ENCODE data around the gene MIEF2. TPM values are rescaled to one million over a fixed set of nuclear protein-coding genes. Genes with fewer than 3 reads are reported as not detected.

Gene MIEF2
- total and polyA plus RNA-seq, 3 experiments from 2014 or later, result 5.5 to 14.1 (median 5.6) TPM

DNA sequence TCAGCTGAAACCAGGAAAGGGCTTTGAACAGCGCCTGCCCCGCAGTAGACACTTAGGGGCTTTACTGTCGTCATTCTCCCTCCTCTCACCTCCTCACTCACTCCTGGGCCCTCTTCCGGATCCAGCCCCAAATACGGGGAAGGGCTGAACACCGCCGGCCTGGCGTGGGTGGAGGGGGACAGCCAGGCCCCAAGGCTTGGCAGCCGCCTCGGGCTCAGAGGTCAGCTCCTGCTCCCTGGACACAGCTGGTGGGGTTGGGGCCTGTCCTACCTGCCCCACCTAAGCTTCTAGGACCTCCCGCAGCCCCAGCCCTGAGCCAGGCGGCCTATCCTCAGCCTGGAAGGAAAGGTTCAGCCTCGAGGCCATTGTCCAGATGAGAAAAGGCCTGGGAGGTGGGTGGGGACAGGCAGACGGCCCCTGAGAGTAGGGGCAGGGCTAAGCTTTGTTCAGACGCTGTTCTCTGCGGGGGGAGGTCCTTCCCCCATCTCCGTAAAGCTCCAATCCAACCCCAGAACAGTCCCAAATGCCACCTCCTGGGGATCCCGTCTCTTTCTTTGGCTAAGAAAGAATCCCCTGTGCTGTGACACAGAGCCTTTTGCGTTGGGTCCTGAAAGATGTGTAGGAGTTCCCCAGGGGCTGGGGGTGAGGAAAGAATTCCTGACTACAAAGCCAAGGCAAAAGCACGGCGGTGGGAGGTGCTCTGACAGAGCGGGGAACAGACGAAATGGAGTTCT lies 35.9 kb upstream of the MIEF2 start:
- POLR2A ChIA-PET, result no interaction called here

DNA sequence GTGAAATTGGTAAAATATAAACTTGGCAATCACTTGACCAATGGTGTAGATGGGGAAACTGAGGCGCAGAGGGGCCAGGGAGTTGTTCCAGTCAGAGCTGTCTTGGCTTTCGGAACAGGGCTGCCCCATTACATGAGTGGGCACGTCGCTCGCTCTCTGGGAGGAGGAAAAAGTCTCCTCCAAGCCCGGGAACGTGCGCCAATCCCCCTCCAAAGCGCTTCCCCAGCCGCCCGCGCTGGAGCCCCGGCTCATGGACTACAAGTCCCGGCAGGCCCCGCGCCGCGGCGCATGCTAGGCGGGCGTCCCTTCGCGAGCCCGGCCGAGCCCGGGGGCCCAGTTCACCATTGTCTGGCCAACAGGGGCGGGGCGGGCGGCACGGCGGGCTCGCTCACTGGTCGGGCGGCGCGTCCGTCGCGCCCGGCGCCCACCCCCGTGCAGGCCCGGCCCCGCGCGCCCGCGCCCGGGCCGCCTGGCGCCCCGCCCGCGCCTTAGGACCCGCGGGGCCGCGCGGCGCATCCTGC lies 35.3 kb upstream of the MIEF2 start, which contains the start of gene LLGL1:
Gene LLGL1, plus strand, starts transcription at position 515 of the 521 bp plus-strand sequence. CDS start 48 bp downstream, outside the sequence.
- Histone ChIP-seq H3K27me3 (ENCODE audit: insufficient read depth, low read length, poor library complexity, severe bottlenecking) (no peaks in the 10 kb centered on the region), H3K36me3 (ENCODE audit: insufficient read depth, low read length) (no peaks in the 10 kb centered on the region), H3K4me3 (ENCODE audit: low read length) (peak within 1 kb of the TSS; percentile 72), H3K9me3 (ENCODE audit: low read length) (no peaks in the 10 kb centered on the region), H3K4me1 (ENCODE audit: insufficient read depth, low read length) (peaks cover 18% of the 10 kb centered on the region), H3K27ac (ENCODE audit: low read depth, low read length) (peak within 1 kb of the TSS; percentile 38)
- Mint-ChIP-seq H3K4me3 (peak within 1 kb of the TSS; percentile 95 to 100 (median 97)), H3K9me3 (no peaks in the 10 kb centered on the region), H3K27me3 (no peaks in the 10 kb centered on the region), H3K27ac (peak within 1 kb of the TSS; percentile 57 to 99 (median 93)), H3K4me1 (peaks cover 22 to 42% (median 27%) of the 10 kb centered on the region in 3 donors), H3K36me3 (peaks cover 0 to 4% (median 0%) of the 10 kb centered on the region in 3 donors)
- POLR2A ChIA-PET, result interaction anchor here (0.9 to 1.2 kb wide), 3 partner anchors 22 to 42 kb away, joined by 3 to 4 read pairs (median 3); partner anchors contain the start of gene ALKBH5
- CTCF ChIA-PET, result interaction anchor here (1.5 kb wide), 1 partner anchor 10 kb away, joined by 4 read pairs; no protein-coding TSS in a partner anchor
- DNase-seq, result peak; percentile 95 to 96 (median 96)

More for the DNA sequence above, 35.9 kb upstream of the MIEF2 start:
- Mint-ChIP-seq H3K9me3 (no peaks in the 10 kb centered on the region), H3K27me3 (no peaks in the 10 kb centered on the region), H3K36me3 (peaks cover 0 to 4% (median 0%) of the 10 kb centered on the region in 3 donors), H3K4me1 (peaks cover 22 to 39% (median 27%) of the 10 kb centered on the region in 3 donors), H3K27ac (peak overlapping the region in 5 of 8 donors; percentile 51 to 93 (median 72)), H3K4me3 (peak overlapping the region in 6 of 7 donors; percentile 13 to 70 (median 54))
- H3K36me3 ChIP-seq (ENCODE audit: insufficient read depth, low read length), result no peaks in the 10 kb centered on the region
- no peak for DNase-seq
- CTCF ChIA-PET, result interaction anchor here (1.4 to 1.5 kb wide), 2 partner anchors 9 to 10 kb away, joined by 4 read pairs; no protein-coding TSS in a partner anchor
- H3K27ac ChIP-seq (ENCODE audit: low read depth, low read length), result no peak overlapping the region
- peak overlapping the region; percentile 45 for H3K4me3 ChIP-seq (ENCODE audit: low read length)
- H3K4me1 ChIP-seq (ENCODE audit: insufficient read depth, low read length), result peaks cover 18% of the 10 kb centered on the region
- no peaks in the 10 kb centered on the region for H3K27me3 ChIP-seq (ENCODE audit: insufficient read depth, low read length, poor library complexity, severe bottlenecking)
- H3K9me3 ChIP-seq (ENCODE audit: low read length), result no peaks in the 10 kb centered on the region

DNA sequence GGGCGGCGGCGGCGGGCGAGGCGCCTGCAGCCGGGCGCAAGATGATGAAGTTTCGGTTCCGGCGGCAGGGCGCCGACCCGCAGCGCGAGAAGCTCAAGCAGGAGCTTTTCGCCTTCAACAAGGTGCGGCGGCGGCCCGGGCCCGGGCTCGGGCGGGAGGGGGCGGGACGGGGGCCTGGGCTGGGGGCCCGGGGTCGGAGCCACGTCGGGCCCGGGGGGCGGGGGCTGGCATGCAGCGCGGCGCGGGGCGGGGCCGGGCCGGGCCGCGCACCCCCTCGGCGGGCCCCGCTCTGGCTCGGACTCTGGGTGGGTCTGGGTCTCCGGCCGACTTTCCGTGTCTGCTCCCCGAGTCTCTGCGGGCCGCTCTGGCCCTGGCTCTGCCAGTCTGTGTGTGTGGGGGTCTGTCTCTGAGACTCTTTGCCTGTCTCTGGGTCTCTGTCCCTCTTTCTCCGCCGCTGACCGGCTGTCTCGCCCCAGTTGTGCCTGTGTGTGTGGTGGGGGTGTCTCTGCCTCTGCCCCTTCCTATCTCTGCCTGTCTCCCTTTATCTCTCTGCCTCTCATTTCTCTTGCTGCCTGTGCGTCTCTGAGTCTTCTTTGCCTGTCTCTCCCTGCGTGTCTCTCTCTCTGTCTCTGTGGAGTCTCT lies 34.7 kb upstream of the MIEF2 start:
- H3K27ac Mint-ChIP-seq, result peak overlapping the region; percentile 57 to 99 (median 92)
- H3K27me3 ChIP-seq (ENCODE audit: insufficient read depth, low read length, poor library complexity, severe bottlenecking), result no peaks in the 10 kb centered on the region
- POLR2A ChIA-PET, result interaction anchor here (0.9 to 1.2 kb wide), 3 partner anchors 22 to 43 kb away, joined by 3 to 4 read pairs (median 3); partner anchors contain the start of gene ALKBH5

DNA sequence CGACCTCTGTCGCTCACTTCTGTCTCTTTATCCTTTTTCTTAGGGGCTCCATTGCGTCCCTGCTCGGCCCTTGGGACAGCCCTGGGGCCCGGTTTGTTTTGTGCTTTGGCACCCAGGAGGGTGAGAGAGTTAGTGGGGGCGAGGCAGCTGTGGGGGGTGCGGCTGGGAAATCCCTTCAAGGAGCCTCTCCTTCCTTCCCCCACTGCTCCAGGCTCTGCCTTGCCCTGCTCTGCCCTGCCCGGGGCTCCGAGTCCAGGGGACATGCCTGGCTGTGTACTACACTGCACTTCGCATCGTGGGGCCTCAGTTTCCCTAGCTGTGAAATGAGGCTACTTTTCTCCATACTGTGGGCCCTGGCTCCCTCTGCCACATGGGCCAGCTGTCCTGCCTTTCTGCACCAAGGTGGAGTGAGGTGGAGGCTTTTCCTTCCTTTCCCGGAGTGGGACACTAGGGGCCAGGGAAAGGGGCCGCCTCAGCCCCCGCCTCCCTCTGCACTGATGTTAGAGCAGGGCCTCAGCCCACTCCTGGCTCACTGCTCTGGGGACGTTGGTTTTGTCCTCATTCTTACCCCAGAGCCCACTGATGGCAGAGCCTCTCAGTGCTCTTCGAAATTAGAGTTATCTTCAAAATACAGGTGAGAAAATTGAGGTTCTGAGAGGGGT lies 34.0 kb upstream of the MIEF2 start:
- ChIA-PET POLR2A (interaction anchor here (1.2 kb wide), 1 partner anchor 21 kb away, joined by 4 read pairs; no protein-coding TSS in a partner anchor), CTCF (interaction anchor here (1.0 kb wide), 1 partner anchor 10 kb away, joined by 3 read pairs; no protein-coding TSS in a partner anchor)
- Histone ChIP-seq H3K4me3 (ENCODE audit: low read length) (peak overlapping the region; percentile 72), H3K27ac (ENCODE audit: low read depth, low read length) (peak overlapping the region; percentile 38), H3K36me3 (ENCODE audit: insufficient read depth, low read length) (no peaks in the 10 kb centered on the region), H3K27me3 (ENCODE audit: insufficient read depth, low read length, poor library complexity, severe bottlenecking) (no peaks in the 10 kb centered on the region), H3K4me1 (ENCODE audit: insufficient read depth, low read length) (peaks cover 18% of the 10 kb centered on the region), H3K9me3 (ENCODE audit: low read length) (no peaks in the 10 kb centered on the region)
- Mint-ChIP-seq H3K9me3 (no peaks in the 10 kb centered on the region), H3K27me3 (no peaks in the 10 kb centered on the region), H3K27ac (peak overlapping the region; percentile 57 to 99 (median 92)), H3K36me3 (peaks cover 0 to 4% (median 0%) of the 10 kb centered on the region in 3 donors), H3K4me1 (peaks cover 22 to 42% (median 27%) of the 10 kb centered on the region in 3 donors), H3K4me3 (peak overlapping the region; percentile 95 to 100 (median 97))
- no peak for DNase-seq

More for the DNA sequence above, 34.7 kb upstream of the MIEF2 start:
- CTCF ChIA-PET, result interaction anchor here (1.0 kb wide), 1 partner anchor 9 kb away, joined by 3 read pairs; no protein-coding TSS in a partner anchor
- H3K4me3 ChIP-seq (ENCODE audit: low read length), result peak overlapping the region; percentile 72
- DNase-seq, result peak in 1 of 5 donors; percentile 23
- Mint-ChIP-seq H3K4me3 (peak overlapping the region; percentile 95 to 100 (median 97)), H3K36me3 (peaks cover 0 to 4% (median 0%) of the 10 kb centered on the region in 3 donors), H3K4me1 (peaks cover 22 to 42% (median 27%) of the 10 kb centered on the region in 3 donors), H3K9me3 (no peaks in the 10 kb centered on the region), H3K27me3 (no peaks in the 10 kb centered on the region)
- peak overlapping the region; percentile 38 for H3K27ac ChIP-seq (ENCODE audit: low read depth, low read length)
- no peaks in the 10 kb centered on the region for H3K36me3 ChIP-seq (ENCODE audit: insufficient read depth, low read length)
- peaks cover 18% of the 10 kb centered on the region for H3K4me1 ChIP-seq (ENCODE audit: insufficient read depth, low read length)
- H3K9me3 ChIP-seq (ENCODE audit: low read length), result no peaks in the 10 kb centered on the region

DNA sequence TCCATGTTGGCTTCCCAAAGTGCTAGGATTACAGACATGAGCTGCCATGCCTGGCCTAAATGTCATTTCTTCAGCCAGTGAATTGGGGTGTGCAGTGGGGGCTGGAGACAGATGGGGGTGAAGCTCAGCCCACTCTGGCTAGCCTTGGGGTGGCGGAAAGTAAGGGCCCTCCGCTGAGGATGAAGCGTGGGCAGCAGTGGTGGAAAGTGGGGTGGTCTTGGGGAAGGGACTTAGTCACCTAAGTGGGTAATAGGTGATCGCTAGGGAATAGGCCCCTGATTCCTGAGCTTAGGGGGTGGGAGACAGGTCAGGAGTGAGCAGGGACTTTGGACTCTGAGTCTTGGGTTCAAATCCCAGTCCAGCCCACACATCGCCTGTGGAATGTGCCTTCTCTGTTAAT lies 32.8 kb upstream of the MIEF2 start:
- DNase-seq, result no peak
- H3K27me3 Mint-ChIP-seq, result no peaks in the 10 kb centered on the region
- H3K9me3 ChIP-seq (ENCODE audit: low read length), result no peaks in the 10 kb centered on the region
- H3K4me1 Mint-ChIP-seq, result peaks cover 22 to 42% (median 27%) of the 10 kb centered on the region in 3 donors
- H3K27me3 ChIP-seq (ENCODE audit: insufficient read depth, low read length, poor library complexity, severe bottlenecking), result no peaks in the 10 kb centered on the region
- no peak overlapping the region for H3K4me3 ChIP-seq (ENCODE audit: low read length)
- H3K36me3 Mint-ChIP-seq, result peaks cover 0 to 9% (median 0%) of the 10 kb centered on the region in 3 donors
- no peaks in the 10 kb centered on the region for H3K9me3 Mint-ChIP-seq
- H3K27ac ChIP-seq (ENCODE audit: low read depth, low read length), result no peak overlapping the region
- H3K27ac Mint-ChIP-seq, result peak overlapping the region in 7 of 8 donors; percentile 8 to 78 (median 50)
- peak overlapping the region in 6 of 7 donors; percentile 12 to 97 (median 32) for H3K4me3 Mint-ChIP-seq
- ChIA-PET POLR2A (no interaction called here), CTCF (no interaction called here)
- no peaks in the 10 kb centered on the region for H3K36me3 ChIP-seq (ENCODE audit: insufficient read depth, low read length)
- H3K4me1 ChIP-seq (ENCODE audit: insufficient read depth, low read length), result peaks cover 18% of the 10 kb centered on the region

DNA sequence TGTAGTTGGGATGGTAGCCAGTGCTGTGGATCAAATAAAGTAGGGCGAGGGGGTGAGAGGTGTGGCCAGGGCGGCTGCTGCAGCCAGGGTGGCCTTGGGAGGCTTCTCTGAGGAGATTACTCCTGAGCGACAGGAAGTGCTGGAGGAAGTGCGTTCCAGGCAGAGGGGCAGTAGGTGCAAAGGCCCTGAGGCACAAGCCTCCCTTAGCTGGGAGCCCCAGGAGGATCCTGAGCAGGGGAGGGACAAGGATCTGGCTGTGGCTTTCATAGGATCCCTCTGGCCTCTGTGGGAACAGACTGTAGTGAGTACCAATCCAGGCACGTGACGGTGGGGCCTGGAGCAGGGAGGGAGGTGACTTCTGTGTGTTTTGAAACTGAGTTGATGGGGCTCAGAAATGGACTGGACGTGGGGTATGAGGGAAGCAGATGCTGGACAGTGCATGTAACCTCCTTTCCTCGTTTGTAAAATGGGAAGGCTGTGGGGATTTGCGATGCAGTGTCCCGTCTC lies 32.2 kb upstream of the MIEF2 start:
- Mint-ChIP-seq H3K27me3 (no peaks in the 10 kb centered on the region), H3K4me1 (peaks cover 22 to 42% (median 27%) of the 10 kb centered on the region in 3 donors), H3K9me3 (no peaks in the 10 kb centered on the region), H3K27ac (peak overlapping the region in 6 of 8 donors; percentile 14 to 78 (median 49)), H3K4me3 (peak overlapping the region in 3 of 7 donors; percentile 24 to 77 (median 37)), H3K36me3 (peaks cover 0 to 12% (median 0%) of the 10 kb centered on the region in 3 donors)
- ChIA-PET CTCF (no interaction called here), POLR2A (no interaction called here)
- Histone ChIP-seq H3K9me3 (ENCODE audit: low read length) (no peaks in the 10 kb centered on the region), H3K27me3 (ENCODE audit: insufficient read depth, low read length, poor library complexity, severe bottlenecking) (no peaks in the 10 kb centered on the region), H3K4me3 (ENCODE audit: low read length) (no peak overlapping the region), H3K36me3 (ENCODE audit: insufficient read depth, low read length) (no peaks in the 10 kb centered on the region), H3K27ac (ENCODE audit: low read depth, low read length) (no peak overlapping the region), H3K4me1 (ENCODE audit: insufficient read depth, low read length) (peaks cover 18% of the 10 kb centered on the region)
- DNase-seq, result no peak

DNA sequence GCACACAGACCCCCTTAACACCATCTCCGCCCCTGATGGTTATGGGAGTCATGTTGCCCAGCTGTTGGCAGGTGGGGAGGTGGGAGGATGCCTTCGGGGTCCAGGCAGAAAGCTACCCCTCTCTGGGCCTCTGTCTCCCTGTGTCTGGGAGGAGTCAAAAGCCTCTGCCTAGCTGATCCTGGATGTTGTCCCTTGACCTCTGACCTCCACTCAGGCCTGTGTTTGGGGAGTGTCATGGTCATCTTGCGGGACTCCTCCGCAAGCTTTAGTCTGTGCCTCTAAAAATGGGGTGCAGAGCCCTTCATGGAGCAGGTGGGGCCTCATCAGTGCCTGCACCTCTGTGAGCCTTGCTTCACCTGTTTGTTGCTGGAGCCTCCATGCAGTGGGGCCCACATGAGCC lies 31.2 kb upstream of the MIEF2 start:
- Histone ChIP-seq H3K9me3 (ENCODE audit: low read length) (no peaks in the 10 kb centered on the region), H3K27ac (ENCODE audit: low read depth, low read length) (no peak overlapping the region), H3K27me3 (ENCODE audit: insufficient read depth, low read length, poor library complexity, severe bottlenecking) (no peaks in the 10 kb centered on the region), H3K36me3 (ENCODE audit: insufficient read depth, low read length) (no peaks in the 10 kb centered on the region), H3K4me1 (ENCODE audit: insufficient read depth, low read length) (peaks cover 18% of the 10 kb centered on the region), H3K4me3 (ENCODE audit: low read length) (no peak overlapping the region)
- H3K36me3 Mint-ChIP-seq, result peaks cover 0 to 21% (median 0%) of the 10 kb centered on the region in 3 donors
- H3K4me1 Mint-ChIP-seq, result peaks cover 22 to 42% (median 27%) of the 10 kb centered on the region in 3 donors
- CTCF ChIA-PET, result no interaction called here
- DNase-seq, result no peak
- no peaks in the 10 kb centered on the region for H3K27me3 Mint-ChIP-seq
- no peaks in the 10 kb centered on the region for H3K9me3 Mint-ChIP-seq
- H3K27ac Mint-ChIP-seq, result peak overlapping the region in 2 of 8 donors; percentile 17 to 69
- H3K4me3 Mint-ChIP-seq, result peak overlapping the region in 2 of 7 donors; percentile 72 to 76
- POLR2A ChIA-PET, result no interaction called here
